Right lobe of liver (tissue), 6 donors: ENCODE measurements around the gene DCHS2. TPM values are rescaled to one million over a fixed set of nuclear protein-coding genes. Genes with fewer than 3 reads are reported as not detected.

Experiments used
- ATAC-seq, 4 donors: fragments of 200-7000 bp; cut with Tn5 transposase; one replicate each; pipeline ENCODE4 v1.9.1; 2020; ENCODE audit warnings: mild to moderate bottlenecking in 4 of 4, moderate library complexity in 4 of 4
- DNase-seq, 3 donors: peaks; one replicate each; pipeline ENCODE4 v3.0.0-alpha.2; 2020
- H3K27ac ChIP-seq, 3 donors: fragments of 200-600 bp; one replicate each; pipeline ENCODE4 v1.8.0; 2022
- H3K27me3 ChIP-seq, 2 donors: fragments of 200-600 bp; one replicate each; pipeline ENCODE4 v1.8.0; 2022
- H3K36me3 ChIP-seq, 4 donors: fragments of 200-600 bp; sonication (generic) in 1 of 4; one replicate each; pipeline versions ENCODE4 v1.5.1 to v1.8.0; 2017 to 2022; ENCODE audit warnings: control low read depth in 1 of 4
- H3K4me1 ChIP-seq, 4 donors: fragments of 200-600 bp; sonication (generic) in 1 of 4; one replicate each; pipeline versions ENCODE4 v1.5.1 to v1.8.0; 2017 to 2022; ENCODE audit warnings: control low read depth in 1 of 4
- H3K4me3 ChIP-seq, 3 donors: fragments of 200-600 bp; one replicate each; pipeline ENCODE4 v1.8.0; 2022
- H3K9me3 ChIP-seq, 4 donors: fragments of 200-600 bp; sonication (generic) in 1 of 4; one replicate each; pipeline versions ENCODE4 v1.5.1 to v1.8.0; 2017 to 2022; ENCODE audit warnings: control low read depth in 1 of 4
- POLR2A ChIP-seq: fragments of 450-650 bp; IDR thresholded peaks from one replicate; pipeline ENCODE4 v1.6.1; 2017; ENCODE audit warnings: antibody characterized with exemption, mild to moderate bottlenecking
- WGBS: methylation state at CpG from one replicate; pipeline ENCODE4 v1.1.6; 2018; ENCODE audit warnings: low coverage, low lambda C conversion rate; ENCODE audit not compliant: insufficient coverage; ENCODE audit errors: missing lambda C conversion rate; 5-methylcytosine and 5-hydroxymethylcytosine counted together
- intact Hi-C, 2 donors: fragments of 100-400 bp; cut with DNase I; formaldehyde crosslinking; loops; one replicate each; pipeline versions ENCODE4 v1.11.2 to v1.14.1; 2022
- total RNA-seq, 6 experiments: library from RNA; depleted of rRNA in 2 of 6; stranded (reverse); fragments of >200 nt in 2 of 6; fragmentation: NEBNext Ultra II Directional in 3 of 6; extraction: Animal tissue kit (Norgen Biotek cat#: 25700) in 3 of 6; gene quantifications; one replicate each; pipeline versions ENCODE4 v1.1.0 to v1.2.4, GENCODE V29; 2016 to 2023
- TF ChIP-seq, protein P1 (sequence below), 4 donors: fragments of 200-600 bp in 3 of 4; fragments of 450-650 bp in 1 of 4; IDR thresholded peaks; one replicate each; pipeline versions ENCODE4 v1.5.1 to v1.8.0; 2016 to 2022; ENCODE audit warnings: antibody characterized with exemption in 4 of 4, mild to moderate bottlenecking in 2 of 4
- donor health status: DM: no; HTN: yes; CAD: no.
- donor health status: DM: no; HTN: no; CAD: no.
- donor health status: DM: no; HTN: no; CAD: no.
- donor health status: DM: no; HTN: yes; CAD: no.
- donor health status: DM: no; HTN: yes; CAD: no.

The DCHS2 gene
- total RNA-seq, 6 experiments from 2014 or later: 0.07 to 0.37 (median 0.12) TPM; not detected in 1

- Histone ChIP-seq H3K36me3 (no peaks in the 10 kb centered on the region), H3K4me1 (no peaks in the 10 kb centered on the region), H3K4me3 (no peak overlapping the region), H3K9me3 (no peaks in the 10 kb centered on the region), H3K27me3 (no peaks in the 10 kb centered on the region), H3K27ac (no peak overlapping the region)
- ATAC-seq (no peak), DNase-seq (no peak)
- no peak for TF ChIP-seq POLR2A
- TF ChIP-seq, protein P1, sequence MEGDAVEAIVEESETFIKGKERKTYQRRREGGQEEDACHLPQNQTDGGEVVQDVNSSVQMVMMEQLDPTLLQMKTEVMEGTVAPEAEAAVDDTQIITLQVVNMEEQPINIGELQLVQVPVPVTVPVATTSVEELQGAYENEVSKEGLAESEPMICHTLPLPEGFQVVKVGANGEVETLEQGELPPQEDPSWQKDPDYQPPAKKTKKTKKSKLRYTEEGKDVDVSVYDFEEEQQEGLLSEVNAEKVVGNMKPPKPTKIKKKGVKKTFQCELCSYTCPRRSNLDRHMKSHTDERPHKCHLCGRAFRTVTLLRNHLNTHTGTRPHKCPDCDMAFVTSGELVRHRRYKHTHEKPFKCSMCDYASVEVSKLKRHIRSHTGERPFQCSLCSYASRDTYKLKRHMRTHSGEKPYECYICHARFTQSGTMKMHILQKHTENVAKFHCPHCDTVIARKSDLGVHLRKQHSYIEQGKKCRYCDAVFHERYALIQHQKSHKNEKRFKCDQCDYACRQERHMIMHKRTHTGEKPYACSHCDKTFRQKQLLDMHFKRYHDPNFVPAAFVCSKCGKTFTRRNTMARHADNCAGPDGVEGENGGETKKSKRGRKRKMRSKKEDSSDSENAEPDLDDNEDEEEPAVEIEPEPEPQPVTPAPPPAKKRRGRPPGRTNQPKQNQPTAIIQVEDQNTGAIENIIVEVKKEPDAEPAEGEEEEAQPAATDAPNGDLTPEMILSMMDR (IDR thresholded peaks at IDR 0.05): no peak
- 73% methylated on average over 5 of the region's 5 CpGs for WGBS
- intact Hi-C loops: no loop called here
Observed at GRCh38 chr4:154452798-154453346, 38.7 kb downstream of the DCHS2 start.

DNA sequence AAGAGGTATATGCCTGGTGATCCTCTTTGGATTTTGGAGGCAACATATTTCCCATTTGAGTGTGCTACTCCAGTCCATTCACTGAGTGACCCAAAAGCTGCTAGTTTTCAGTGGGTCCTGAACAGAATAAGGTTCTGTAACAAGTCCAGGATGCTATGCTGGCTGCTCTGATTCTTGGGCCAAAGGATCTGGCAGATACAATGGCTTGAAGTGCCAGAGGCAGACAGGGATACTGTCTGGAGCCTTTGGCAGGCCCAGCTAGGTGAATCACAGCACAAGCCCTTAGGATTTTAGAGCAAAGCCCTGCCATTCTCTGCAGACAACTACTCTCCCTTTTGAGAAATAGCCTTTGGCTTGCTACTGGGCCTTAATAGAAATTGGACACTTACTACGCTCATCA is 40.6 kb downstream of the DCHS2 start:
- no peak for TF ChIP-seq POLR2A
- TF ChIP-seq, protein P1 (IDR thresholded peaks at IDR 0.05): no peak
- Histone ChIP-seq H3K27ac (no peak overlapping the region), H3K4me1 (no peaks in the 10 kb centered on the region), H3K27me3 (no peaks in the 10 kb centered on the region), H3K9me3 (no peaks in the 10 kb centered on the region), H3K4me3 (no peak overlapping the region), H3K36me3 (no peaks in the 10 kb centered on the region)
- intact Hi-C loops: no loop called here
- no peak for DNase-seq
- WGBS: 100% methylated on average over 1 of the region's 1 CpG
- no peak for ATAC-seq

- WGBS: 51% methylated on average over 2 of the region's 2 CpGs
- H3K27me3 ChIP-seq: no peaks in the 10 kb centered on the region
- no peak overlapping the region for H3K27ac ChIP-seq
- H3K9me3 ChIP-seq: no peaks in the 10 kb centered on the region
- TF ChIP-seq POLR2A: no peak
- TF ChIP-seq, protein P1 (IDR thresholded peaks at IDR 0.05): no peak
- no peak for DNase-seq
- no peak overlapping the region for H3K4me3 ChIP-seq
- H3K4me1 ChIP-seq: no peaks in the 10 kb centered on the region
- ATAC-seq: no peak
- intact Hi-C loops: no loop called here
- no peaks in the 10 kb centered on the region for H3K36me3 ChIP-seq
Observed at GRCh38 chr4:154444958-154445357, 46.6 kb downstream of the DCHS2 start.

GRCh38 chr4:154441982-154442381 is 49.6 kb downstream of the DCHS2 start:
- Histone ChIP-seq H3K4me3 (no peak overlapping the region), H3K27me3 (no peaks in the 10 kb centered on the region), H3K27ac (no peak overlapping the region), H3K36me3 (no peaks in the 10 kb centered on the region), H3K4me1 (no peaks in the 10 kb centered on the region), H3K9me3 (no peaks in the 10 kb centered on the region)
- 74% methylated on average over 3 of the region's 3 CpGs for WGBS
- ATAC-seq: no peak
- no peak for TF ChIP-seq POLR2A
- TF ChIP-seq, protein P1 (IDR thresholded peaks at IDR 0.05): no peak
- intact Hi-C loops: no loop called here
- DNase-seq: no peak

DNA sequence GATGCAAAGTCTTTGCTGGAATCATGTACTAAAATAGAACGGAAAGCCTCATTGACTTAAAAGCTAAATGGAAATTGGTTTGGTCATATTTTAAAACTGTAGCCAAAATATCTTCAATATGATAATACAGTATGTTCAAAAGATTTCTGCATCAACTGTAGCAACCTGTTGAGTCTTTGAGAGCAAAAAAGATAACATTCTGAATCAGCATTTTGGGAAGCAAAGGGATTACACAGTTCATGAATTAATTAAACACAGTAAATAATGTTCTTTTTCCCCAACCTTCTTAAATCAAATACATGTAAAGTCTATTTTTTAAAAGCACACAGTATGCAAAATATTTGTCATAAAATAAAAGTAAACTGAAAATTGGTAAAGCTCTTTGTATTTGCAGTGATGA is 50.5 kb downstream of the DCHS2 start:
- no peaks in the 10 kb centered on the region for H3K9me3 ChIP-seq
- TF ChIP-seq, protein P1 (IDR thresholded peaks at IDR 0.05): no peak
- no peak for TF ChIP-seq POLR2A
- WGBS: 75% methylated on average over 1 of the region's 1 CpG
- H3K4me1 ChIP-seq: no peaks in the 10 kb centered on the region
- no peaks in the 10 kb centered on the region for H3K27me3 ChIP-seq
- H3K4me3 ChIP-seq: no peak overlapping the region
- no peak for ATAC-seq
- no peaks in the 10 kb centered on the region for H3K36me3 ChIP-seq
- DNase-seq: no peak
- intact Hi-C loops: no loop called here
- no peak overlapping the region for H3K27ac ChIP-seq
